ENCODE measurements around the gene VMP1. TPM values are rescaled to one million over a fixed set of nuclear protein-coding genes. Genes with fewer than 3 reads are reported as not detected.

The VMP1 gene
- total and polyA plus RNA-seq, 2 of the 13 experiments (the other 11 are each of a cell fraction or from before 2014, with no cell fraction given) = 186 to 271 TPM

DNA sequence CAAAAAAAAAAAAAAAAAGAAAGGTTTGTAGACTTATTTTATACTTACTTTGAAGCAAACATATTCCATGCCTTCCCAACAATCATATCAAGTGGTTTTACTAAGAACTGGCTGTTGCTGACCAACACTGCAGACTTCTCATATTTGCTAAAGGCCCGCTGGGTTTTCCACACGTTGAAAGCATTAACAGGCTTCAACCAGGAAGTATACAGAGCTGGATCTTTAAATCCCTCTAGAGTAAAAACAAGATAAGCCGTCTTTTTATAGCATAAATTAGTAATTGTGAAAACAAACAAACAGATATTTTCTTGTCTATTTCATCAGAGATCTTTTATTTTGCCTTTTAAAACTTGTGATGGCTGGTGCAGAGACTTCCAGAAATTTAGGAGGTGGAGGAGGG lies 156.2 kb downstream of the VMP1 start (continued):
- TF ChIP-seq ZNF484 (CRISPR knock-in tag; IDR thresholded peaks at IDR 0.05; ENCODE audit: borderline replicate concordance, low read depth) (no peak), ZNF337 (CRISPR knock-in tag; IDR thresholded peaks at IDR 0.05; ENCODE audit: borderline replicate concordance, low read depth) (no peak)

DNA sequence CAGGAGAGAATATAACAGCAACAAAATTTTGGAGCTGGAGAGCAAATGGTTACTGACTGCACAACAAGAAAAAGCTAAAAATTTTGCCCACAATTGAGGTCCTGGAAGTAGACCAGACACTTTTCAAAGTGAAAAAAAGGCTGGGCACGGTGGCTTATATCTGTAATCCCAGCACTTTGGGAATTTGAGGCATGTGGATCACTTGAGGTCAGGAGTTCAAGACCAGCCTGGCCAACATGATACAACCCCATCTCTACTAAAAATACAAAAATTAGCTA lies 162.4 kb downstream of the VMP1 start:
- intact Hi-C loops (cut with micrococcal nuclease; ENCODE audit: unreplicated experiment) = no loop called here
- Histone ChIP-seq H3K4me2 (ENCODE audit: low read depth, low read length) (no peak overlapping the region), H4K20me1 (ENCODE audit: insufficient read depth, low read length) (no peaks in the 10 kb centered on the region), H3K9ac (ENCODE audit: insufficient read depth, low read depth, low read length) (no peak overlapping the region), H3K27ac (ENCODE audit: extremely low read length, insufficient read depth, low read length) (no peak overlapping the region), H3K4me1 (ENCODE audit: insufficient read depth, low read length) (0 out of 2 replicates have a peak, but pooled peaks cover 10% of the 10 kb centered on the region), H3K4me3 (replicated peaks in 1 of 3; ENCODE audit: insufficient read depth in 1 of 3, low read depth in 2 of 3, low read length in 3 of 3) (no peak overlapping the region), H3K79me2 (ENCODE audit: insufficient read depth, low read length) (no peaks in the 10 kb centered on the region), H3K36me3 (replicated peaks in 1 of 2; ENCODE audit: control insufficient read depth in 1 of 2, insufficient read depth in 2 of 2, low read length in 2 of 2) (peaks cover 2 to 8% of the 10 kb centered on the region in 2 experiments), H3K27me3 (ENCODE audit: control insufficient read depth in 1 of 2, insufficient read depth in 2 of 2, low read length in 2 of 2) (no peaks in the 10 kb centered on the region), H3K9me3 (ENCODE audit: low read length) (no peaks in the 10 kb centered on the region), H2AFZ (ENCODE audit: low read length) (no peak overlapping the region)
- in situ Hi-C loops (cut with HindIII; ENCODE audit: extremely low pct_ligation_motif_present, low pct_unique_long_range_greater_than_20kb) = no loop called here
- CTCF ChIA-PET (ENCODE audit: low intra/inter-chr PET ratio, low total read pairs) = no interaction called here
- ATAC-seq = no peak
- FAIRE-seq = no peak
- DNase-seq (ENCODE audit: low spot score) = no peak
- WGBS (ENCODE audit: low lambda C conversion rate) = 85% methylated on average over 1 of the region's 1 CpG
- POLR2A ChIA-PET = interaction anchor here (0.5 to 1.7 kb wide), 2 partner anchors 16 to 22 kb away, joined by 3 read pairs; partner anchors contain the start of gene TUBD1
- BruUV-seq (replicated peaks) = no TSS peak
- TF ChIP-seq FLYWCH1 (CRISPR knock-in tag; IDR thresholded peaks at IDR 0.05) = no peak
- TF ChIP-seq RORA (CRISPR knock-in tag; IDR thresholded peaks at IDR 0.05) = no peak
- TF ChIP-seq ZNF83 (CRISPR knock-in tag; IDR thresholded peaks at IDR 0.05; ENCODE audit: borderline replicate concordance) = no peak
- TF ChIP-seq, protein P1, sequence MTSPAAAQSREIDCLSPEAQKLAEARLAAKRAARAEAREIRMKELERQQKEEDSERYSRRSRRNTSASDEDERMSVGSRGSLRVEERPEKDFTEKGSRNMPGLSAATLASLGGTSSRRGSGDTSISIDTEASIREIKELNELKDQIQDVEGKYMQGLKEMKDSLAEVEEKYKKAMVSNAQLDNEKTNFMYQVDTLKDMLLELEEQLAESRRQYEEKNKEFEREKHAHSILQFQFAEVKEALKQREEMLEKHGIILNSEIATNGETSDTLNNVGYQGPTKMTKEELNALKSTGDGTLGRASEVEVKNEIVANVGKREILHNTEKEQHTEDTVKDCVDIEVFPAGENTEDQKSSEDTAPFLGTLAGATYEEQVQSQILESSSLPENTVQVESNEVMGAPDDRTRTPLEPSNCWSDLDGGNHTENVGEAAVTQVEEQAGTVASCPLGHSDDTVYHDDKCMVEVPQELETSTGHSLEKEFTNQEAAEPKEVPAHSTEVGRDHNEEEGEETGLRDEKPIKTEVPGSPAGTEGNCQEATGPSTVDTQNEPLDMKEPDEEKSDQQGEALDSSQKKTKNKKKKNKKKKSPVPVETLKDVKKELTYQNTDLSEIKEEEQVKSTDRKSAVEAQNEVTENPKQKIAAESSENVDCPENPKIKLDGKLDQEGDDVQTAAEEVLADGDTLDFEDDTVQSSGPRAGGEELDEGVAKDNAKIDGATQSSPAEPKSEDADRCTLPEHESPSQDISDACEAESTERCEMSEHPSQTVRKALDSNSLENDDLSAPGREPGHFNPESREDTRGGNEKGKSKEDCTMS (CRISPR knock-in tag; conservative IDR thresholded peaks at IDR 0.05) = no peak
- TF ChIP-seq, protein P2, sequence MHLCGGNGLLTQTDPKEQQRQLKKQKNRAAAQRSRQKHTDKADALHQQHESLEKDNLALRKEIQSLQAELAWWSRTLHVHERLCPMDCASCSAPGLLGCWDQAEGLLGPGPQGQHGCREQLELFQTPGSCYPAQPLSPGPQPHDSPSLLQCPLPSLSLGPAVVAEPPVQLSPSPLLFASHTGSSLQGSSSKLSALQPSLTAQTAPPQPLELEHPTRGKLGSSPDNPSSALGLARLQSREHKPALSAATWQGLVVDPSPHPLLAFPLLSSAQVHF (CRISPR knock-in tag; IDR thresholded peaks at IDR 0.05) = no peak
- no peak for TF ChIP-seq ZNF331 (CRISPR knock-in tag; IDR thresholded peaks at IDR 0.05)
- no peak for TF ChIP-seq AKAP8 (CRISPR knock-in tag; IDR thresholded peaks at IDR 0.05)
- TF ChIP-seq ZNF879 (CRISPR knock-in tag; IDR thresholded peaks at IDR 0.05) = no peak
- no peak for TF ChIP-seq PPARG (CRISPR knock-in tag; conservative IDR thresholded peaks at IDR 0.05)
- no peak for TF ChIP-seq GABPA (IDR thresholded peaks at IDR 0.05; ENCODE audit: low read depth, low read length)
- no peak for TF ChIP-seq GABPA (CRISPR knock-in tag; IDR thresholded peaks at IDR 0.05; ENCODE audit: low read depth)
- TF ChIP-seq RNF2 (conservative IDR thresholded peaks at IDR 0.05; ENCODE audit: low read depth) = no peak
- TF ChIP-seq ZNF451 (CRISPR knock-in tag; IDR thresholded peaks at IDR 0.05) = no peak
- TF ChIP-seq, protein P3, sequence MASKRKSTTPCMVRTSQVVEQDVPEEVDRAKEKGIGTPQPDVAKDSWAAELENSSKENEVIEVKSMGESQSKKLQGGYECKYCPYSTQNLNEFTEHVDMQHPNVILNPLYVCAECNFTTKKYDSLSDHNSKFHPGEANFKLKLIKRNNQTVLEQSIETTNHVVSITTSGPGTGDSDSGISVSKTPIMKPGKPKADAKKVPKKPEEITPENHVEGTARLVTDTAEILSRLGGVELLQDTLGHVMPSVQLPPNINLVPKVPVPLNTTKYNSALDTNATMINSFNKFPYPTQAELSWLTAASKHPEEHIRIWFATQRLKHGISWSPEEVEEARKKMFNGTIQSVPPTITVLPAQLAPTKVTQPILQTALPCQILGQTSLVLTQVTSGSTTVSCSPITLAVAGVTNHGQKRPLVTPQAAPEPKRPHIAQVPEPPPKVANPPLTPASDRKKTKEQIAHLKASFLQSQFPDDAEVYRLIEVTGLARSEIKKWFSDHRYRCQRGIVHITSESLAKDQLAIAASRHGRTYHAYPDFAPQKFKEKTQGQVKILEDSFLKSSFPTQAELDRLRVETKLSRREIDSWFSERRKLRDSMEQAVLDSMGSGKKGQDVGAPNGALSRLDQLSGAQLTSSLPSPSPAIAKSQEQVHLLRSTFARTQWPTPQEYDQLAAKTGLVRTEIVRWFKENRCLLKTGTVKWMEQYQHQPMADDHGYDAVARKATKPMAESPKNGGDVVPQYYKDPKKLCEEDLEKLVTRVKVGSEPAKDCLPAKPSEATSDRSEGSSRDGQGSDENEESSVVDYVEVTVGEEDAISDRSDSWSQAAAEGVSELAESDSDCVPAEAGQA (IDR thresholded peaks at IDR 0.05; ENCODE audit: low read depth) = no peak
- TF ChIP-seq, protein P3 (CRISPR knock-in tag; IDR thresholded peaks at IDR 0.05; ENCODE audit: borderline replicate concordance) = no peak
